ES-I3 (cell line): Measurements from ENCODE around the gene SOCS4.
"Not testable (repeated sequence)": the region's sequence is repeated elsewhere in the genome, so short reads cannot be mapped to it uniquely, and the experiment has no call there.

Source experiments
- H3K36me3 ChIP-seq: 2 replicates; pipeline ENCODE4 v1.6.1; 2013; ENCODE audit warnings: mild to moderate bottlenecking, low read length, control low read depth, moderate library complexity; ENCODE audit not compliant: insufficient read depth
- H3K4me1 ChIP-seq: 2 replicates; pipeline ENCODE4 v1.6.1; 2013; ENCODE audit warnings: mild to moderate bottlenecking, control low read depth, low read length; ENCODE audit not compliant: insufficient read depth
- H3K9ac ChIP-seq: 2 replicates; pipeline ENCODE4 v1.6.1; 2013; ENCODE audit warnings: low read depth, mild to moderate bottlenecking, low read length, moderate library complexity
- H3K9me3 ChIP-seq: 2 replicates; pipeline ENCODE4 v1.6.1; 2013; ENCODE audit warnings: mild to moderate bottlenecking, low read length, moderate library complexity; ENCODE audit not compliant: control insufficient read depth, insufficient read depth

The SOCS4 gene

GRCh38 chr14:55062517-55063351 is 35.7 kb downstream of the SOCS4 start:
- Histone ChIP-seq H3K4me1 (no peaks in the 10 kb centered on the region), H3K36me3 (peaks cover 17% of the 10 kb centered on the region), H3K9ac (no peak overlapping the region), H3K9me3 (no peaks in the 10 kb centered on the region)

- peaks cover 13% of the 10 kb centered on the region for H3K36me3 ChIP-seq
- not testable (repeated sequence) for H3K9ac ChIP-seq, H3K9me3 ChIP-seq, H3K4me1 ChIP-seq
Observed at GRCh38 chr14:55064896-55065295, 37.9 kb downstream of the SOCS4 start.

GRCh38 chr14:55065411-55065810 is 38.4 kb downstream of the SOCS4 start:
- Histone ChIP-seq H3K4me1 (no peaks in the 10 kb centered on the region; the same call in 1 of the 2 replicates), H3K9me3 (no peaks in the 10 kb centered on the region), H3K36me3 (peaks cover 13% of the 10 kb centered on the region), H3K9ac (no peak overlapping the region)

- Histone ChIP-seq H3K4me1 (no peaks in the 10 kb centered on the region; the same call in 1 of the 2 replicates), H3K9me3 (no peaks in the 10 kb centered on the region), H3K36me3 (peaks cover 13% of the 10 kb centered on the region), H3K9ac (no peak overlapping the region)
Observed at GRCh38 chr14:55066223-55066622, 39.2 kb downstream of the SOCS4 start.

- H3K9ac ChIP-seq = no peak overlapping the region
- no peaks in the 10 kb centered on the region for H3K36me3 ChIP-seq
- peaks cover 11% of the 10 kb centered on the region for H3K4me1 ChIP-seq
- no peaks in the 10 kb centered on the region for H3K9me3 ChIP-seq
Observed at GRCh38 chr14:55070981-55071411, 44.0 kb downstream of the SOCS4 start.

- no peaks in the 10 kb centered on the region for H3K36me3 ChIP-seq
- H3K4me1 ChIP-seq = peaks cover 11% of the 10 kb centered on the region
- no peaks in the 10 kb centered on the region for H3K9me3 ChIP-seq
- H3K9ac ChIP-seq = no peak overlapping the region
Observed at GRCh38 chr14:55071870-55072640, 45.0 kb downstream of the SOCS4 start.

GRCh38 chr14:55073856-55074255 is 46.8 kb downstream of the SOCS4 start:
- Histone ChIP-seq H3K9me3 (no peaks in the 10 kb centered on the region), H3K9ac (no peak overlapping the region), H3K4me1 (peaks cover 11% of the 10 kb centered on the region), H3K36me3 (no peaks in the 10 kb centered on the region)

GRCh38 chr14:55074662-55075061 is 47.6 kb downstream of the SOCS4 start:
- Histone ChIP-seq H3K4me1 (peaks cover 11% of the 10 kb centered on the region), H3K9ac (no peak overlapping the region), H3K36me3 (no peaks in the 10 kb centered on the region), H3K9me3 (no peaks in the 10 kb centered on the region)

GRCh38 chr14:55075628-55076175 is 48.7 kb downstream of the SOCS4 start:
- H3K9me3 ChIP-seq = no peaks in the 10 kb centered on the region
- no peak overlapping the region for H3K9ac ChIP-seq
- H3K36me3 ChIP-seq = no peaks in the 10 kb centered on the region
- peaks cover 11% of the 10 kb centered on the region for H3K4me1 ChIP-seq

- no peaks in the 10 kb centered on the region for H3K36me3 ChIP-seq
- H3K9me3 ChIP-seq = no peaks in the 10 kb centered on the region
- H3K9ac ChIP-seq = no peak overlapping the region
- H3K4me1 ChIP-seq = peaks cover 3% of the 10 kb centered on the region; the same call in 1 of the 2 replicates
Observed at GRCh38 chr14:55077170-55078151, 50.4 kb downstream of the SOCS4 start.

GRCh38 chr14:55079961-55080360 is 52.9 kb downstream of the SOCS4 start:
- not testable (repeated sequence) for H3K9me3 ChIP-seq, H3K4me1 ChIP-seq, H3K36me3 ChIP-seq, H3K9ac ChIP-seq

- no peaks in the 10 kb centered on the region for H3K9me3 ChIP-seq
- H3K4me1 ChIP-seq = no peaks in the 10 kb centered on the region
- H3K36me3 ChIP-seq = no peaks in the 10 kb centered on the region
- no peak overlapping the region for H3K9ac ChIP-seq
Observed at GRCh38 chr14:55084401-55085059, 57.5 kb downstream of the SOCS4 start.

- H3K9me3 ChIP-seq = no peaks in the 10 kb centered on the region
- H3K9ac ChIP-seq = no peak overlapping the region
- H3K4me1 ChIP-seq = no peaks in the 10 kb centered on the region
- H3K36me3 ChIP-seq = no peaks in the 10 kb centered on the region
Observed at GRCh38 chr14:55085060-55085660, 58.1 kb downstream of the SOCS4 start.
